GM12892 (cell line): ENCODE measurements around the gene ATP9A.

ENCODE experiments used
- POLR2A ChIP-seq: IDR thresholded peaks from 2 replicates; pipeline ENCODE4 v1.6.1; 2011; ENCODE audit warnings: low read depth, low read length, control low read depth
- POLR2AphosphoS5 ChIP-seq: IDR thresholded peaks from 2 replicates; pipeline ENCODE4 v1.6.1; 2011; ENCODE audit warnings: low read depth, low read length, control low read depth
- TAF1 ChIP-seq: IDR thresholded peaks from 2 replicates; pipeline ENCODE4 v1.6.1; 2011; ENCODE audit warnings: low read depth, mild to moderate bottlenecking, control low read depth, low read length, borderline replicate concordance

DNA sequence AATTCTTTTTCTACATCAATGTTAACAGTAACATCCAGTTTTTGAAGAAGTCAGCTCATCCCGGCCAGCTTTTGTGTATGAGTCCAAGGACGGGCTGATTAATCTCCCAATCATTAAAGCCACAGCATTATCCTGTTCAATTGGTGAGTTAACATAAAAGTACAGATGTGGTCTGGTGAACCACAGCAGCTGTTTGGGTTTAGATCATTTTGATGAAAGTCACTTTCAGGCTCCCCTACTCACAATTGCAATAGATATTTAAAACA, 156.6 kb downstream of the ATP9A start:
- TF ChIP-seq POLR2AphosphoS5 (no peak), TAF1 (no peak), POLR2A (no peak)
